SKM-1 treated with dmso at 0.1 percent for 144 hours (cell line): ENCODE data around the gene LRRK1.
A peak's percentile ranks its signal among the peaks of the same experiment; 100 is the strongest.

Source experiments
- DNase-seq: peaks from one replicate; lab custom pipeline; 2025; ENCODE audit not compliant: unreplicated experiment; lab: John Stamatoyannopoulos, UW

Gene LRRK1

GRCh38 chr15:101052681-101053121 is 133.5 kb downstream of the LRRK1 start:
- no peak for DNase-seq

- no peak for DNase-seq
These were observed 134.1 kb downstream of the LRRK1 start for GRCh38 chr15:101053261-101053660.

DNA sequence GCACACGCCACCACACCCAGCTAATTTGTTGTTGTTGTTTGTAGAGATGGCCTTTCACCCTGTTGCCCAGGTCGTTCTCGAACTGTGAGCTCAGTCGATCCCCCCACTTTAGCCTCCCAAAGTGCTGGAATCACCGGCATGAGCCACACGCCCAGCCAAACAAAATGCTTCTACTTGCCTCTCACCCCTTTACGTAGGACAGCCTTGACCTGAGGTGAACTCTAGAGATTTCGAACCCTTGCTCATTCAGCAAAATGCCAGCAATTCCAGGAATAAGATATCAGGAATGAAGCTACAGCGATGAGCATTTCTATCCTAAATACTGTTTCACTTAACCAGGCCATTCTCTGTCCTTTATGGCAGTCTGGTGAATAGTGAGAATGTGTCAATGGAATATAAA is 135.0 kb downstream of the LRRK1 start:
- no peak for DNase-seq

- DNase-seq, result no peak
These were observed 135.8 kb downstream of the LRRK1 start for GRCh38 chr15:101054991-101055390.

- DNase-seq, result no peak
These were observed 136.3 kb downstream of the LRRK1 start for GRCh38 chr15:101055411-101055810.

- peak; percentile 17 for DNase-seq
These were observed 137.5 kb downstream of the LRRK1 start for GRCh38 chr15:101056366-101057334.

GRCh38 chr15:101057841-101058407 is 138.8 kb downstream of the LRRK1 start:
- DNase-seq, result no peak

DNA sequence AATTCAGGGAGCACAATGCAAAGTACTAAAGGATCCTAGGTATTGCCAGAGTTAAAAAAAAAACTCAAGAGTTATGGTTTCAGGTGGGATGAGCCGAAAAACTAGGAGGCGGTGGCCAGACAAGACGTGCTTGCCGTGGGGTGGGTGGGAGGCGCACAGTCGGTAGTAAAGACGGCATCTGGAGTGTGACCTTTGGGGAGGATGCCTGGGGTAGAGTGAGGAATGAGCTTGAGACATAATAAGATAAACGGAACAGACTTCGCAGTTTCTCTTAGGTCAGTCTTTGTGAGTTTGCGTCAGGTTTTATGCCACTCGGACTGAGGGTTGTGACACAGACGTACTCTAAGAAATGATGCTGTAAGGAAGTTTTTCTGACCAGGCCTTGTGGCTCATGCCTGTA is 139.6 kb downstream of the LRRK1 start:
- DNase-seq, result no peak

DNA sequence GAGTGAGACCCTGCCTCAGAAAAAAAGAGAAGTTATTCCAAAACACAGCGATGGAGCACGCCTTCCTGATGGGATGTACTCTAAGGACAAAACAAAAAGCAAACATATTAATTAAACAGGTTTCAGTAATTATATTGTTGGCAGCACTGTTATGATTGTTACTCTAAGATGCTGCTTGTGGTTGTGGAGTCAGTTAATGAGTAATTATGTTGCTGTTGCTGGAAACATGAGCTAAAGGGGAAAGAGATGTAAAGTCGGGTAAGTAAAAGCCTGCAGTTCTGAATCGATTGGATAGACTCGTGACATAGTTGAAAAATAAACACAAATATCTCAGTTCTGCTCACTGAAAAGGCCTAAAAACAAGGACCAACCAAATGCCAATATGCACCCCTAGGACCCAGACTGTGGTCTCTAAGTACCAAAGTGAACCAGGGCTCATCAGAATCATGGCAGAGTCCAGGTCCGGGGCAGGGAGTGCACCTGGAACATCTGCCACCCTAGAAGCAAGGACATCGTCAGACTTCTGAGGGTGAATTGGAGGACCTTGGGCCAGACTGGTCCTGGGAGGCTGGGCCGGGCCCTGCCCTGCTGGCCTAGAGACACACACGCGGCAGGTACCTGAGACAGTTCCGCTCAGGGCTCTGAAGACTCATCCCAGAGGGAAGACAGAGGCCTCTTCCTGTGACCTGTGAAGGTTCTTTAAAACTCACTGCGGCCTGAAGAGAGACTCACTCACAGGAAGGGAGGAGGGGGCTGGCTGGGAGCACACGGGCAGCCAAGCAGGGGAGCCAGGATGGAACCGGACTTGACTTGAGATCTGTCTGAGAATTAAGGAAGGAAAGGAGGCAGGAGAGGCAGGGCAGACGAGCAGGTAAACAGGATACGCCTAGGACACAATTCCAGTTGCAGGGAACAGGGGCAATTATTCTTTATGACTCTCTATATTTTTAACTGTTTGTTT is 140.5 kb downstream of the LRRK1 start:
- no peak for DNase-seq

DNA sequence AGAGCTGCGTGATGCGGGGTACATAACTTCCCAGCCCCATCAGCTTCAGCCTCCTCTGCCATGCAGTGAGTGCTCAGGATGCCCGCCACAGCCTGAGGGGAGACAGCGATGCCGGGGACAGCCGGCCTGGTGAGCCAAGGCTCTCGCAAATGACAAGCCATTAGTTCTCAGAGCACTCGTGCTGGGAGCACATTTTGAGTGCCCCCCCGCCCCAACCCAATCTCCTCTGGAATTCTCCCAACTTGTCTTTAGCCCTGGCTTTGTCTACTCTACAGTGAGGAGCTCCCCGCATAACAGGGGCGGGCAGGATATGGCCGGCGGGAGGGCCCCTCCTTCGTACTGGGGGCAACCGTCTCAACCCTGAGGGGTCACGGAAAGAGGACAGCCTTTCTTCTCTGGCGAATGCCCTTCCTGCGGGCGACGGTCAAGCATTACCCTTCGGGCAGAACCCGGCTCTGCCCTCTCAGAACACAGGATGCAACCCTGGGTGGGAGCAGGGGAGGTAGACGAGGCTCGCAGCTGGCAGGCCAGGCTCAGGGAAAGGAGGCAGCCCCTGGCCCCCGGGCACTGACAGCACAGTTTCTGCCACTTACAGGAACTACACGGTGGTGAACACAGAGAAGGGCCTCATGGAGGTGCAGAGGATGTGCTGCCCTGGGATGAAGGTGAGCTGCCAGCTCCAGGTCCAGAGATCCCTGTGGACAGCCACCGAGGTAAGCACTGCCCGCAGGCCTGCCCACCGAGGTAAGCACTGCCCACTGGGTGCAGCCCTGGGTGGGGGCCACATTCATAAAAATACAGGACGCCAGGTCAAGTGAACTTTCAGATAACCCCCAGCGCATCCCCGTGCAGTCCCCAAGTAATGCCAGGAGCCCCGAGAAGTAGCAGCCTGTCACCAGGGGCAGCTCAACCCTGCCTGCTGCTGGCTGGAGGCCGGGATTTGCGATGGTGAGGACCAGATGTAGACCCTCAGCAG is 141.7 kb downstream of the LRRK1 start:
- DNase-seq, result no peak

GRCh38 chr15:101062063-101062462 is 142.9 kb downstream of the LRRK1 start:
- DNase-seq, result no peak

DNA sequence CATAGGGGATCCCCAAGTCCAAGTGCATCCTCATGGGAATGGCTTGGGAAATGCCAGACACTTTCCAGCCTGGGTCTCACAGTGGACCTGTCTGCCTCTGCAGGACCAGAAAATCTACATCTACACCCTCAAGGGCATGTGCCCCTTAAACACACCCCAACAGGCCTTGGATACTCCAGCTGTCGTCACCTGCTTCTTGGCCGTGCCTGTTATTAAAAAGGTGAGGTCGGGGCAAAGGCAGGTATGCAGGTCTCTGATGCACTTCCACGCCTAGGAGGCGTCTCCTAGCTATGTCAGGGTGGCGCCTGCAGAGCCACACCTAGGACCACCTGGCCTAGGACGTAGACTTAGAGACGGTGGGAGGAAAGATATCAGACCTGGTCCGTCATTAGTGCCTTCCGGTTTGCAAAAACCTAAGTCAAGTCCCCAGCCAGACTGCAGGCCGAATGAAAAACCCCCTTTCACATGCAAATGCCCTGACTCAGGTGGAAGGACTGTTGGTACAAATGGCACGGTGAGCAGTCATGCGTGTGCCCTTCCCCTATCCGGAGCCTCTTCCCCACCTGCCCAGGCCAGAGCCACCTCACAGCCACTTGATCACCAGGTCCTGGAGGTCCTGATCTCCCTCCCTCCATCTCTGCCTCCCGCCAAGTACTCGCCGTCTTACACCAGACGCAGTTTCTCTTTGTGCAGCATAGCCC is 143.5 kb downstream of the LRRK1 start:
- DNase-seq, result no peak

GRCh38 chr15:101063212-101063611 is 144.1 kb downstream of the LRRK1 start:
- no peak for DNase-seq

DNA sequence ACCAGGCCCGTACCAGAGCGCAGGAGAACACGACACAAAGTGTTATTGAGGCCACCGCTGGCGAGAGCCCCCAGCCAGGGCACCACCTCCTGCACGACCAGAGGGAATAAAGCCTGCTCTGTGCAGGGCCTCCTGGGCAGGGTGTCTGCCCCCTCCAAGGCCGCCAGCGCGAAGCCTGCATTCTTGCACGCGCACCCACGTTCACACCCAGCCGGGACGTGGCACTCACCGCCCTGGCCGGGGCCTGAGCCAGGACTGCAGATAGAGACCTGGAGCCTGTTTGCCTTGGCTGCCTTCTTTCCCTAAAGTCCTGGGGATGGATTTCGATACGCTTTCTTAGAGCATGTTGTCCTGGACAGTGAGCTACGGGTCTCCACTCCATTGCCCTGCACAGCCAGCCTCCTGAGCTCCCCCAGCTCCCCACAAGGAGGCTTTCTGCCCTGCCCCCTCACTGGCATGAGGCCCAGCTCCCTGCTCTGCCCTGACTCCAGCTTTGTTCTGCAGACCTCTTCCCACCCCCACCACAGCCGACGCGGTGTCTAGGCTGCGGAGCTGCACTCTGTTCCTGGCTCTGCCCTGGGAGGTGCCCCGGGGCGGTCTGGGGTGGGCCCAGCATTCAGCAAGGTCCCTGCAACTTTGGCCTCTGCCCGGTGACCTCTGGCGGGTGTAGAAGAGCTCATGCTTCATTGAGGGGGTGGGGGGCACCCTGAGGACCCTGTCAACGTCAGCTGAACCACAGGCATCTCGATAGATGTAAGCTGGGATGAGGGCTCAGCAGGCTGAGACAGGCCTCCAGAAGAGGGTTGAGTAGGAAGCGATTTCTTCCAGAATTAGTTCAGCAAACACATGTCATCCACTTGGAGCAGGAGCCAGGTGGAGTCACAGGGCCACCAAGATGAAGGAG is 145.0 kb downstream of the LRRK1 start:
- no peak for DNase-seq

- no peak for DNase-seq
These were observed 145.8 kb downstream of the LRRK1 start for GRCh38 chr15:101064795-101065569.

GRCh38 chr15:101065570-101066221 is 146.5 kb downstream of the LRRK1 start:
- no peak for DNase-seq
